DMS79 (cell line): ENCODE data around the gene MGMT.
A peak's percentile ranks its signal among the peaks of the same experiment; 100 is the strongest.

Experiments
- DNase-seq: peaks from one replicate; lab custom pipeline; 2025; lab: John Stamatoyannopoulos, UW

The MGMT gene

GRCh38 chr10:129741280-129741977 is 274.4 kb downstream of the MGMT start:
- no peak for DNase-seq

GRCh38 chr10:129741978-129742741 is 275.1 kb downstream of the MGMT start:
- DNase-seq = no peak

GRCh38 chr10:129742742-129743550 is 275.9 kb downstream of the MGMT start:
- DNase-seq = no peak

GRCh38 chr10:129743738-129744133 is 276.7 kb downstream of the MGMT start:
- no peak for DNase-seq

- no peak for DNase-seq
These were observed 277.4 kb downstream of the MGMT start for GRCh38 chr10:129744134-129745111.

- DNase-seq = no peak
These were observed 278.2 kb downstream of the MGMT start for GRCh38 chr10:129745186-129745750.

GRCh38 chr10:129754211-129755050 is 287.4 kb downstream of the MGMT start:
- DNase-seq = no peak

- DNase-seq = no peak
These were observed 288.1 kb downstream of the MGMT start for GRCh38 chr10:129755158-129755591.

- DNase-seq = no peak
These were observed 288.6 kb downstream of the MGMT start for GRCh38 chr10:129755621-129756020.

- peak; percentile 2 for DNase-seq
These were observed 290.2 kb downstream of the MGMT start for GRCh38 chr10:129756912-129757901.

- DNase-seq = no peak
These were observed 291.4 kb downstream of the MGMT start for GRCh38 chr10:129758207-129759021.

GRCh38 chr10:129759214-129760002 is 292.4 kb downstream of the MGMT start:
- DNase-seq = no peak

GRCh38 chr10:129760003-129760315 is 292.9 kb downstream of the MGMT start:
- DNase-seq = no peak

GRCh38 chr10:129760416-129760815 is 293.4 kb downstream of the MGMT start:
- DNase-seq = no peak

- no peak for DNase-seq
These were observed 294.3 kb downstream of the MGMT start for GRCh38 chr10:129761197-129761972.
